Mesendoderm (in vitro differentiated cells): ENCODE results near the gene PPP3CB. TPM values are rescaled to one million over a fixed set of nuclear protein-coding genes. Genes with fewer than 3 reads are reported as not detected.
"Not testable (repeated sequence)": the region's sequence is repeated elsewhere in the genome, so short reads cannot be mapped to it uniquely, and the experiment has no call there.

ENCODE experiments used
- DNase-seq: peaks from one replicate; pipeline ENCODE4 v3.0.0; 2013
- H2AK5ac ChIP-seq: 2 replicates; pipeline ENCODE4 v1.6.1; 2013; ENCODE audit warnings: low read length, inconsistent platforms
- H2BK120ac ChIP-seq: 2 replicates; pipeline ENCODE4 v1.6.1; 2013; ENCODE audit warnings: low read depth, mild to moderate bottlenecking, low read length, moderate library complexity, mixed read lengths
- H2BK15ac ChIP-seq: replicated peaks from 2 replicates; pipeline ENCODE4 v1.6.1; 2013; ENCODE audit warnings: low read depth, mild to moderate bottlenecking, moderate library complexity
- H2BK5ac ChIP-seq: 2 replicates; pipeline ENCODE4 v1.6.1; 2013; ENCODE audit warnings: low read length, inconsistent platforms
- H3K18ac ChIP-seq: 2 replicates; pipeline ENCODE4 v1.6.1; 2013; ENCODE audit warnings: mild to moderate bottlenecking, low read length, mixed read lengths
- H3K23ac ChIP-seq: one replicate; pipeline ENCODE4 v1.6.1; 2013; ENCODE audit warnings: low read length
- H3K27ac ChIP-seq: 2 replicates; pipeline ENCODE4 v1.5.1; 2013; ENCODE audit warnings: low read depth, mild to moderate bottlenecking, inconsistent platforms, low read length, moderate library complexity
- H3K27me3 ChIP-seq: 2 replicates; pipeline ENCODE4 v1.6.1; 2013; ENCODE audit warnings: low read length, control low read depth, mild to moderate bottlenecking, inconsistent platforms; ENCODE audit not compliant: insufficient read depth, poor library complexity
- H3K36me3 ChIP-seq: 2 replicates; pipeline ENCODE4 v1.6.1; 2013; ENCODE audit warnings: low read length, inconsistent platforms; ENCODE audit not compliant: control insufficient read depth, insufficient read depth
- H3K4ac ChIP-seq: one replicate; pipeline ENCODE4 v1.6.1; 2013; ENCODE audit warnings: low read depth, mild to moderate bottlenecking, low read length, moderate library complexity
- H3K4me1 ChIP-seq: 2 replicates; pipeline ENCODE4 v1.6.1; 2013; ENCODE audit warnings: low read depth, low read length, inconsistent platforms; ENCODE audit not compliant: control insufficient read depth
- H3K4me2 ChIP-seq: 2 replicates; pipeline ENCODE4 v1.6.1; 2013; ENCODE audit warnings: low read length
- H3K4me3 ChIP-seq: 2 replicates; pipeline ENCODE4 v1.5.1; 2013; ENCODE audit warnings: mild to moderate bottlenecking, low read length
- H3K56ac ChIP-seq: one replicate; pipeline ENCODE4 v1.6.1; 2013; ENCODE audit warnings: low read length
- H3K79me1 ChIP-seq: 2 replicates; pipeline ENCODE4 v1.6.1; 2013; ENCODE audit warnings: low read length, inconsistent platforms
- H3K79me2 ChIP-seq: 2 replicates; pipeline ENCODE4 v1.6.1; 2013; ENCODE audit warnings: mild to moderate bottlenecking, low read length; ENCODE audit not compliant: control insufficient read depth, insufficient read depth
- H3K9ac ChIP-seq: 2 replicates; pipeline ENCODE4 v1.6.1; 2013; ENCODE audit warnings: low read length, inconsistent platforms
- H4K5ac ChIP-seq: one replicate; pipeline ENCODE4 v1.6.1; 2013; ENCODE audit warnings: low read length
- H4K8ac ChIP-seq: one replicate; pipeline ENCODE4 v1.6.1; 2013; ENCODE audit warnings: low read depth, mild to moderate bottlenecking, control low read depth, low read length, moderate library complexity
- WGBS: extraction: QIAGEN DNeasy Blood & Tissue Kit; methylation state at CpG from one replicate; pipeline ENCODE4 v1.1.7; 2013; ENCODE audit warnings: low lambda C conversion rate, missing lambda C conversion rate; ENCODE audit not compliant: insufficient coverage; ENCODE audit errors: extremely low coverage; 5-methylcytosine and 5-hydroxymethylcytosine counted together
- small RNA-seq: library from polyadenylated mRNA; stranded (forward); fragments of <200 nt; extraction: miRNeasy Mini kit (QIAGEN cat#:217004); gene quantifications from one replicate; pipeline ENCODE3, GENCODE V24; 2013; ENCODE audit not compliant: insufficient read depth

The PPP3CB gene

GRCh38 chr10:73398024-73398423 is 97.8 kb downstream of the PPP3CB start:
- Histone ChIP-seq H3K36me3 (no peaks in the 10 kb centered on the region), H3K9ac (no peak overlapping the region), H3K79me1 (peaks cover 3% of the 10 kb centered on the region), H3K27me3 (no peaks in the 10 kb centered on the region), H3K27ac (no peak overlapping the region), H2BK5ac (no peak overlapping the region), H3K56ac (no peak overlapping the region), H3K4me3 (no peak overlapping the region), H4K5ac (no peak overlapping the region), H3K18ac (no peak overlapping the region), H2BK120ac (no peak overlapping the region), H3K4ac (no peak overlapping the region), H3K23ac (no peak overlapping the region), H2AK5ac (no peak overlapping the region), H3K79me2 (no peaks in the 10 kb centered on the region), H3K4me1 (no peaks in the 10 kb centered on the region), H4K8ac (no peak overlapping the region), H2BK15ac (no peak overlapping the region), H3K4me2 (no peak overlapping the region)
- WGBS = no CpG with 5 or more reads among the region's 6 CpGs
- peak; percentile 47 for DNase-seq

- not testable (repeated sequence) for H4K5ac ChIP-seq, H2BK15ac ChIP-seq, H3K4ac ChIP-seq, H3K4me2 ChIP-seq, DNase-seq, H3K56ac ChIP-seq, H3K4me1 ChIP-seq, H2AK5ac ChIP-seq, H3K23ac ChIP-seq, H3K79me1 ChIP-seq, H3K79me2 ChIP-seq, H3K18ac ChIP-seq, H4K8ac ChIP-seq, H2BK120ac ChIP-seq, H2BK5ac ChIP-seq, H3K27me3 ChIP-seq, H3K9ac ChIP-seq, H3K36me3 ChIP-seq, H3K27ac ChIP-seq, H3K4me3 ChIP-seq
- WGBS = no CpG with 5 or more reads among the region's 4 CpGs
Observed at GRCh38 chr10:73394325-73394724, 101.5 kb downstream of the PPP3CB start.

GRCh38 chr10:73388228-73388627 is 107.6 kb downstream of the PPP3CB start:
- Histone ChIP-seq H3K18ac (no peak overlapping the region), H2BK5ac (no peak overlapping the region), H3K79me2 (no peaks in the 10 kb centered on the region), H3K9ac (no peak overlapping the region), H3K27me3 (no peaks in the 10 kb centered on the region), H3K36me3 (no peaks in the 10 kb centered on the region), H3K27ac (no peak overlapping the region), H3K56ac (no peak overlapping the region), H4K8ac (no peak overlapping the region), H3K4ac (no peak overlapping the region), H3K4me3 (no peak overlapping the region), H2AK5ac (no peak overlapping the region), H2BK120ac (no peak overlapping the region), H3K79me1 (no peaks in the 10 kb centered on the region), H3K4me1 (no peaks in the 10 kb centered on the region), H4K5ac (no peak overlapping the region), H3K4me2 (no peak overlapping the region), H3K23ac (no peak overlapping the region), H2BK15ac (no peak overlapping the region)
- no peak for DNase-seq
- no CpG with 5 or more reads among the region's 4 CpGs for WGBS

GRCh38 chr10:73386583-73386982 is 109.2 kb downstream of the PPP3CB start:
- WGBS = no CpG with 5 or more reads among the region's 7 CpGs
- no peak overlapping the region for H3K9ac ChIP-seq
- H4K8ac ChIP-seq = no peak overlapping the region
- H3K79me1 ChIP-seq = no peaks in the 10 kb centered on the region
- no peak for DNase-seq
- H4K5ac ChIP-seq = no peak overlapping the region
- no peak overlapping the region for H2BK15ac ChIP-seq
- H3K4me2 ChIP-seq = no peak overlapping the region
- H3K18ac ChIP-seq = no peak overlapping the region
- no peaks in the 10 kb centered on the region for H3K27me3 ChIP-seq
- no peak overlapping the region for H3K56ac ChIP-seq
- H3K23ac ChIP-seq = no peak overlapping the region
- H2BK120ac ChIP-seq = no peak overlapping the region
- no peak overlapping the region for H3K4me3 ChIP-seq
- H2AK5ac ChIP-seq = no peak overlapping the region
- H3K4me1 ChIP-seq = no peaks in the 10 kb centered on the region
- no peak overlapping the region for H2BK5ac ChIP-seq
- H3K4ac ChIP-seq = no peak overlapping the region
- no peak overlapping the region for H3K27ac ChIP-seq
- no peaks in the 10 kb centered on the region for H3K79me2 ChIP-seq
- no peaks in the 10 kb centered on the region for H3K36me3 ChIP-seq

Small RNAs within 50 kb of the gene (small RNA-seq; reads per million reads assigned to genes)
- gene RNU6-883P = not detected
